Measurements from ENCODE around the gene ZNF200.
A peak's percentile ranks its signal among the peaks of the same experiment; 100 is the strongest.

ZNF200 gene

GRCh38 chr16:3179651-3180050, 55.3 kb downstream of the ZNF200 start:
- H3K23ac ChIP-seq (ENCODE audit: low read length) = no peak overlapping the region

DNA sequence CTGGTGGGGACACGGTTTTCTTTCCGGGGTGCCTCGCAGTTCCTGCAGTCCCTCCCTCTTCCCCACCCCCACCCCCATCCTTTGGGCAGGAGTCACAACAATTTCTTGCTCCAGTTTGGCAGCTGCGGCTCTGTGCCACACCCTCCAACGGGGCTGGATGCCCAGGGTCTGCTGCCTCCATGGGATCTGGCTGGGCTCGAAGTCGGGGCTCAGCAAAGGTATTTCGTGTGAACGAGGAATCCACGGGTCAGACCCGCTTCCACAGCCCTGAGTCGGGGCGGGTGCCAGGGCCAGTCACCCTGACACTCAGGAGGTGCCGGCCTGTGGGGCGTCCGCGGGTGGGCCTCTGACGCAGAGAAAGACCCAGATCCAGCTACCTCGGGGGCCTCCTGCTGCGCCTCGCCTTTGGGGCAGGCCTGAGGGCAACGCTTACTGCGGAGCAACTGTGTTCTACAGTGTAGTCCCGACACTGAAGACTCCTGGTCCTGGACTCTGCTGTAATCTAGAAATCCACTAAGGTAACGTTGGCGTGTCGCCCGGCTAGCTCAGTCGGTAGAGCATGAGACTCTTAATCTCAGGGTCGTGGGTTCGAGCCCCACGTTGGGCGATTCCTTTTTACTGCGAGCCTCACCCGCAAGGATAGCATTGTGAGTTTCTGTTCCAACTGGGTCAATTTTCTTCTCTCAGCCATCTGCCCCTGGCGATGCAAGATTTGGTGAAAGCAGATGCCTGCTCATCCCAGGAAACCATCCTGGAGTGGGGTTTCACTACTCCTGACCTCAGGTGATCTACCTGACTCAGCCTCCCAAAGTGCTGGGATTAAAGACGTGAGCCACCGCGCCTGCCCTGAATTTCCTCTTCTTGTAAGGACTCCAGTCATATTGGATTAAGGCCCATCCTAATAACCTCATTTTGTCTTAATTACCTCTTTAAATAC, 59.5 kb downstream of the ZNF200 start:
- DNase-seq = peak in 1 of 2 donors; percentile 26
- Histone ChIP-seq H3K4me3 (ENCODE audit: low read depth, low read length) (no peak overlapping the region), H3K36me3 (ENCODE audit: control insufficient read depth in 1 of 2, insufficient read depth in 2 of 2, low read length in 2 of 2) (no peaks in the 10 kb centered on the region), H2AK5ac (ENCODE audit: low read length) (no peak overlapping the region), H3K9ac (ENCODE audit: low read length) (no peak overlapping the region), H3K27me3 (ENCODE audit: insufficient read depth, low read length) (peaks cover 28% of the 10 kb centered on the region), H2AFZ (ENCODE audit: insufficient read depth, low read length, poor library complexity) (no peak overlapping the region), H4K91ac (ENCODE audit: low read depth, low read length) (no peak overlapping the region), H3K18ac (ENCODE audit: low read length) (no peak overlapping the region), H3K9me3 (ENCODE audit: insufficient read depth, low read depth, low read length) (peaks cover 3% of the 10 kb centered on the region), H3K4me1 (ENCODE audit: control insufficient read depth in 1 of 2, insufficient read depth in 2 of 2, low read length in 2 of 2) (peaks cover 4 to 12% of the 10 kb centered on the region in 2 experiments), H3K79me2 (ENCODE audit: control insufficient read depth, insufficient read depth, low read length, poor library complexity) (no peaks in the 10 kb centered on the region), H3K4me2 (ENCODE audit: low read length) (peak overlapping the region; percentile 31), H3K14ac (ENCODE audit: low read length) (no peak overlapping the region), H4K8ac (ENCODE audit: low read depth, low read length) (no peak overlapping the region), H2BK120ac (ENCODE audit: insufficient read depth, low read length, poor library complexity) (no peak overlapping the region), H3K23ac (ENCODE audit: low read length) (no peak overlapping the region), H2BK5ac (ENCODE audit: low read depth, low read length, poor library complexity) (no peak overlapping the region), H2BK12ac (ENCODE audit: low read length) (no peak overlapping the region), H4K12ac (ENCODE audit: low read depth, low read length) (no peak overlapping the region), H3K27ac (ENCODE audit: low read depth, low read length) (no peak overlapping the region), H3K79me1 (ENCODE audit: low read length) (no peaks in the 10 kb centered on the region), H3K4ac (ENCODE audit: low read depth, low read length) (no peak overlapping the region)
- WGBS (ENCODE audit: extremely low coverage, insufficient coverage, insufficient read length) = no CpG with 5 or more reads among the region's 39 CpGs

More at GRCh38 chr16:3179651-3180050, 55.3 kb downstream of the ZNF200 start:
- Histone ChIP-seq H2BK120ac (ENCODE audit: insufficient read depth, low read length, poor library complexity) (no peak overlapping the region), H3K27ac (ENCODE audit: low read depth, low read length) (no peak overlapping the region), H4K8ac (ENCODE audit: low read depth, low read length) (no peak overlapping the region), H3K4me3 (ENCODE audit: low read depth, low read length) (no peak overlapping the region), H3K36me3 (ENCODE audit: control insufficient read depth in 1 of 2, insufficient read depth in 2 of 2, low read length in 2 of 2) (no peaks in the 10 kb centered on the region), H4K12ac (ENCODE audit: low read depth, low read length) (no peak overlapping the region), H3K4me1 (ENCODE audit: control insufficient read depth in 1 of 2, insufficient read depth in 2 of 2, low read length in 2 of 2) (peaks cover 11 to 14% of the 10 kb centered on the region in 2 experiments), H3K4me2 (ENCODE audit: low read length) (no peak overlapping the region), H3K79me1 (ENCODE audit: low read length) (no peaks in the 10 kb centered on the region), H3K18ac (ENCODE audit: low read length) (no peak overlapping the region), H2AK5ac (ENCODE audit: low read length) (no peak overlapping the region), H3K4ac (ENCODE audit: low read depth, low read length) (no peak overlapping the region), H2AFZ (ENCODE audit: insufficient read depth, low read length, poor library complexity) (no peak overlapping the region), H3K9me3 (ENCODE audit: insufficient read depth, low read depth, low read length) (no peaks in the 10 kb centered on the region), H3K79me2 (ENCODE audit: control insufficient read depth, insufficient read depth, low read length, poor library complexity) (no peaks in the 10 kb centered on the region), H2BK5ac (ENCODE audit: low read depth, low read length, poor library complexity) (no peak overlapping the region), H3K27me3 (ENCODE audit: insufficient read depth, low read length) (peaks cover 11% of the 10 kb centered on the region), H4K91ac (ENCODE audit: low read depth, low read length) (no peak overlapping the region), H2BK12ac (ENCODE audit: low read length) (no peak overlapping the region), H3K14ac (ENCODE audit: low read length) (no peak overlapping the region), H3K9ac (ENCODE audit: low read length) (no peak overlapping the region)
- DNase-seq = no peak
- WGBS (ENCODE audit: extremely low coverage, insufficient coverage, insufficient read length) = 100% methylated on average over 1 of the region's 8 CpGs

GRCh38 chr16:3174618-3175148, 60.3 kb downstream of the ZNF200 start:
- Histone ChIP-seq H3K23ac (ENCODE audit: low read length) (no peak overlapping the region), H3K4ac (ENCODE audit: low read depth, low read length) (no peak overlapping the region), H3K4me3 (ENCODE audit: low read depth, low read length) (no peak overlapping the region), H3K18ac (ENCODE audit: low read length) (no peak overlapping the region), H4K91ac (ENCODE audit: low read depth, low read length) (no peak overlapping the region), H2BK120ac (ENCODE audit: insufficient read depth, low read length, poor library complexity) (no peak overlapping the region), H4K8ac (ENCODE audit: low read depth, low read length) (no peak overlapping the region), H3K9me3 (ENCODE audit: insufficient read depth, low read depth, low read length) (peaks cover 3% of the 10 kb centered on the region), H4K12ac (ENCODE audit: low read depth, low read length) (no peak overlapping the region), H3K4me1 (ENCODE audit: control insufficient read depth in 1 of 2, insufficient read depth in 2 of 2, low read length in 2 of 2) (peaks cover 4 to 14% of the 10 kb centered on the region in 2 experiments), H3K27ac (ENCODE audit: low read depth, low read length) (no peak overlapping the region), H3K27me3 (ENCODE audit: insufficient read depth, low read length) (peaks cover 28% of the 10 kb centered on the region), H3K79me2 (ENCODE audit: control insufficient read depth, insufficient read depth, low read length, poor library complexity) (no peaks in the 10 kb centered on the region), H2AFZ (ENCODE audit: insufficient read depth, low read length, poor library complexity) (no peak overlapping the region), H2BK5ac (ENCODE audit: low read depth, low read length, poor library complexity) (no peak overlapping the region), H3K36me3 (ENCODE audit: control insufficient read depth in 1 of 2, insufficient read depth in 2 of 2, low read length in 2 of 2) (no peaks in the 10 kb centered on the region), H3K9ac (ENCODE audit: low read length) (no peak overlapping the region), H3K4me2 (ENCODE audit: low read length) (peak overlapping the region; percentile 23), H2AK5ac (ENCODE audit: low read length) (no peak overlapping the region), H3K79me1 (ENCODE audit: low read length) (no peaks in the 10 kb centered on the region), H3K14ac (ENCODE audit: low read length) (no peak overlapping the region), H2BK12ac (ENCODE audit: low read length) (no peak overlapping the region)
- whole genome bisulfite sequencing (ENCODE audit: extremely low coverage, insufficient coverage, insufficient read length) = no CpG with 5 or more reads among the region's 28 CpGs
- DNase-seq = no peak

- Histone ChIP-seq H2AFZ (ENCODE audit: insufficient read depth, low read length, poor library complexity) (peak overlapping the region; percentile 72), H3K4me2 (ENCODE audit: low read length) (peak overlapping the region; percentile 60), H4K91ac (ENCODE audit: low read depth, low read length) (no peak overlapping the region), H2BK120ac (ENCODE audit: insufficient read depth, low read length, poor library complexity) (no peak overlapping the region), H3K4ac (ENCODE audit: low read depth, low read length) (no peak overlapping the region), H3K79me2 (ENCODE audit: control insufficient read depth, insufficient read depth, low read length, poor library complexity) (no peaks in the 10 kb centered on the region), H2BK12ac (ENCODE audit: low read length) (no peak overlapping the region), H3K4me3 (ENCODE audit: low read depth, low read length) (no peak overlapping the region), H3K23ac (ENCODE audit: low read length) (no peak overlapping the region), H3K9ac (ENCODE audit: low read length) (no peak overlapping the region), H3K14ac (ENCODE audit: low read length) (no peak overlapping the region), H3K79me1 (ENCODE audit: low read length) (no peaks in the 10 kb centered on the region), H3K27me3 (ENCODE audit: insufficient read depth, low read length) (peaks cover 31% of the 10 kb centered on the region), H2BK5ac (ENCODE audit: low read depth, low read length, poor library complexity) (no peak overlapping the region), H3K9me3 (ENCODE audit: insufficient read depth, low read depth, low read length) (peaks cover 3% of the 10 kb centered on the region), H3K27ac (ENCODE audit: low read depth, low read length) (no peak overlapping the region), H4K8ac (ENCODE audit: low read depth, low read length) (no peak overlapping the region), H3K4me1 (ENCODE audit: control insufficient read depth in 1 of 2, insufficient read depth in 2 of 2, low read length in 2 of 2) (peaks cover 4 to 14% of the 10 kb centered on the region in 2 experiments), H3K18ac (ENCODE audit: low read length) (no peak overlapping the region), H3K36me3 (ENCODE audit: control insufficient read depth in 1 of 2, insufficient read depth in 2 of 2, low read length in 2 of 2) (no peaks in the 10 kb centered on the region), H2AK5ac (ENCODE audit: low read length) (no peak overlapping the region), H4K12ac (ENCODE audit: low read depth, low read length) (no peak overlapping the region)
- no peak for DNase-seq
- WGBS (ENCODE audit: extremely low coverage, insufficient coverage, insufficient read length) = no CpG with 5 or more reads among the region's 24 CpGs
These were observed 60.9 kb downstream of the ZNF200 start for GRCh38 chr16:3173892-3174617.

All from trophoblast cell (in vitro differentiated cells and primary cell).